ENCODE data around the gene PALLD.

Gene PALLD

GRCh38 chr4:168516841-168517240 lies 20.0 kb downstream of the PALLD start:
- DNase-seq (ENCODE audit: low read depth) = no peak
- H3K4me3 ChIP-seq (ENCODE audit: low read depth, low read length) = no peak overlapping the region
- no peak for TF ChIP-seq MYC (IDR thresholded peaks at IDR 0.05; ENCODE audit: low read depth, low read length)
- TF ChIP-seq MAX (IDR thresholded peaks at IDR 0.05; ENCODE audit: low read depth, low read length) = no peak
- TF ChIP-seq POLR2A (IDR thresholded peaks at IDR 0.05; ENCODE audit: extremely low read depth, insufficient read length) = no peak
- no peak for TF ChIP-seq CTCF (IDR thresholded peaks at IDR 0.05; ENCODE audit: low read depth, low read length)

GRCh38 chr4:168519576-168519975 lies 22.7 kb downstream of the PALLD start:
- H3K4me3 ChIP-seq (ENCODE audit: low read depth, low read length) = no peak overlapping the region
- no peak for DNase-seq (ENCODE audit: low read depth)
- TF ChIP-seq MYC (IDR thresholded peaks at IDR 0.05; ENCODE audit: low read depth, low read length) (no peak), MAX (IDR thresholded peaks at IDR 0.05; ENCODE audit: low read depth, low read length) (no peak), CTCF (IDR thresholded peaks at IDR 0.05; ENCODE audit: low read depth, low read length) (no peak), POLR2A (IDR thresholded peaks at IDR 0.05; ENCODE audit: extremely low read depth, insufficient read length) (no peak)

- TF ChIP-seq MYC (IDR thresholded peaks at IDR 0.05; ENCODE audit: low read depth, low read length) = no peak
- no peak for TF ChIP-seq MAX (IDR thresholded peaks at IDR 0.05; ENCODE audit: low read depth, low read length)
- TF ChIP-seq CTCF (IDR thresholded peaks at IDR 0.05; ENCODE audit: low read depth, low read length) = no peak
- no peak overlapping the region for H3K4me3 ChIP-seq (ENCODE audit: low read depth, low read length)
- DNase-seq (ENCODE audit: low read depth) = no peak
These were observed 24.9 kb downstream of the PALLD start for GRCh38 chr4:168521721-168522120.

GRCh38 chr4:168522356-168522755 lies 25.5 kb downstream of the PALLD start:
- DNase-seq (ENCODE audit: low read depth) = no peak
- TF ChIP-seq POLR2A (IDR thresholded peaks at IDR 0.05; ENCODE audit: extremely low read depth, insufficient read length) (no peak), MAX (IDR thresholded peaks at IDR 0.05; ENCODE audit: low read depth, low read length) (no peak), CTCF (IDR thresholded peaks at IDR 0.05; ENCODE audit: low read depth, low read length) (no peak), MYC (IDR thresholded peaks at IDR 0.05; ENCODE audit: low read depth, low read length) (no peak)
- no peak overlapping the region for H3K4me3 ChIP-seq (ENCODE audit: low read depth, low read length)

- DNase-seq (ENCODE audit: low read depth) = no peak
- TF ChIP-seq MYC (IDR thresholded peaks at IDR 0.05; ENCODE audit: low read depth, low read length) (no peak), CTCF (IDR thresholded peaks at IDR 0.05; ENCODE audit: low read depth, low read length) (no peak), POLR2A (IDR thresholded peaks at IDR 0.05; ENCODE audit: extremely low read depth, insufficient read length) (no peak), MAX (IDR thresholded peaks at IDR 0.05; ENCODE audit: low read depth, low read length) (no peak)
- no peak overlapping the region for H3K4me3 ChIP-seq (ENCODE audit: low read depth, low read length)
These were observed 26.1 kb downstream of the PALLD start for GRCh38 chr4:168522829-168523489.
